NCI-H2107 (cell line): Measurements from ENCODE around the gene B9D1.

Experiments used
- DNase-seq: peaks from one replicate; lab custom pipeline; 2025; lab: John Stamatoyannopoulos, UW

B9D1 gene

GRCh38 chr17:19376811-19377210, 14.3 kb upstream of the B9D1 start:
- no peak for DNase-seq

- DNase-seq: no peak
Measured at GRCh38 chr17:19375732-19376131, 13.2 kb upstream of the B9D1 start.

- no peak for DNase-seq
Measured at GRCh38 chr17:19374136-19374535, 11.6 kb upstream of the B9D1 start.

- no peak for DNase-seq
Measured at GRCh38 chr17:19372866-19373504, 10.5 kb upstream of the B9D1 start.

- DNase-seq: no peak
Measured at GRCh38 chr17:19372439-19372838, 9.9 kb upstream of the B9D1 start.

GRCh38 chr17:19372011-19372370, 9.5 kb upstream of the B9D1 start:
- no peak for DNase-seq

GRCh38 chr17:19371259-19372010, 8.9 kb upstream of the B9D1 start:
- DNase-seq: no peak

- no peak for DNase-seq
Measured at GRCh38 chr17:19370493-19370960, 8.0 kb upstream of the B9D1 start.

- no peak for DNase-seq
Measured at GRCh38 chr17:19369846-19370492, 7.4 kb upstream of the B9D1 start.

- DNase-seq: no peak
Measured at GRCh38 chr17:19369107-19369778, 6.7 kb upstream of the B9D1 start.

GRCh38 chr17:19368229-19368628, 5.7 kb upstream of the B9D1 start:
- DNase-seq: no peak

- DNase-seq: no peak
Measured at GRCh38 chr17:19366637-19366972, 4.1 kb upstream of the B9D1 start.

GRCh38 chr17:19365833-19366636, 3.5 kb upstream of the B9D1 start:
- DNase-seq: no peak

GRCh38 chr17:19365499-19365817, 2.9 kb upstream of the B9D1 start:
- no peak for DNase-seq

- DNase-seq: no peak
Measured at GRCh38 chr17:19364699-19365498, 2.4 kb upstream of the B9D1 start.

GRCh38 chr17:19363460-19364035, 1.0 kb upstream of the B9D1 start:
- DNase-seq: no peak

- DNase-seq: no peak
Measured at GRCh38 chr17:19363114-19363438, 553 bp upstream of the B9D1 start.

- DNase-seq: no peak
Measured at GRCh38 chr17:19361944-19362276, 613 bp downstream of the B9D1 start.

GRCh38 chr17:19361326-19361725, 1.2 kb downstream of the B9D1 start:
- no peak for DNase-seq

- no peak for DNase-seq
Measured at GRCh38 chr17:19360772-19361171, 1.8 kb downstream of the B9D1 start.

- DNase-seq: no peak
Measured at GRCh38 chr17:19359856-19360255, 2.7 kb downstream of the B9D1 start.
